Liver (tissue), 9 donors: ENCODE measurements around the gene NEK11. TPM values are rescaled to one million over a fixed set of nuclear protein-coding genes. Genes with fewer than 3 reads are reported as not detected.
A peak's percentile ranks its signal among the peaks of the same experiment; 100 is the strongest.

Experiments used
- DNase-seq: peaks from one replicate; pipeline ENCODE4 v3.0.0-alpha.2; 2017; ENCODE audit warnings: low spot score
- H3K27ac ChIP-seq, 2 donors: one replicate each; pipeline ENCODE4 v1.7.0; 2013; ENCODE audit warnings: inconsistent platforms in 2 of 2, low read length in 2 of 2, control low read depth in 1 of 2, low read depth in 1 of 2, mild to moderate bottlenecking in 1 of 2
- H3K27me3 ChIP-seq, 4 donors: one replicate each; pipeline versions ENCODE4 v1.6.1 to v1.7.0; 2013; ENCODE audit warnings: low read length in 3 of 4, inconsistent platforms in 1 of 4, mild to moderate bottlenecking in 1 of 4, moderate library complexity in 1 of 4; ENCODE audit not compliant: control insufficient read depth in 4 of 4, insufficient read depth in 4 of 4
- H3K36me3 ChIP-seq, 4 donors: one replicate each; pipeline versions ENCODE4 v1.6.1 to v1.7.0; 2013; ENCODE audit warnings: low read length in 3 of 4, mild to moderate bottlenecking in 3 of 4, low read depth in 1 of 4, moderate library complexity in 1 of 4; ENCODE audit not compliant: control insufficient read depth in 4 of 4, insufficient read depth in 3 of 4
- H3K4me1 ChIP-seq, 4 donors: one replicate each; pipeline versions ENCODE4 v1.6.1 to v1.7.0; 2013; ENCODE audit warnings: low read length in 3 of 4, mild to moderate bottlenecking in 3 of 4, moderate library complexity in 1 of 4; ENCODE audit not compliant: control insufficient read depth in 4 of 4, insufficient read depth in 4 of 4
- H3K4me3 ChIP-seq, 3 donors: one replicate each; pipeline versions ENCODE4 v1.6.1 to v1.7.0; 2013; ENCODE audit warnings: low read length in 3 of 3, control low read depth in 1 of 3, low read depth in 1 of 3, mild to moderate bottlenecking in 1 of 3
- H3K9ac ChIP-seq, 2 donors: one replicate each; pipeline ENCODE4 v1.7.0; 2013; ENCODE audit warnings: low read length in 2 of 2, mild to moderate bottlenecking in 2 of 2, moderate library complexity in 2 of 2, control low read depth in 1 of 2, low read depth in 1 of 2
- H3K9me3 ChIP-seq, 4 donors: one replicate each; pipeline versions ENCODE4 v1.6.1 to v1.7.0; 2013; ENCODE audit warnings: low read length in 3 of 4; ENCODE audit not compliant: control insufficient read depth in 4 of 4
- ATF3 ChIP-seq: IDR thresholded peaks from 2 replicates; pipeline ENCODE4 v1.6.1; 2016; ENCODE audit warnings: antibody characterized with exemption
- CTCF ChIP-seq: fragments of 150-350 bp; IDR thresholded peaks from 2 replicates; pipeline ENCODE4 v1.5.1; 2017; ENCODE audit warnings: improper control_type of control experiment, low read depth, low read length; ENCODE audit not compliant: missing input control
- EGR1 ChIP-seq, 2 donors: IDR thresholded peaks; 2 replicates each; pipeline ENCODE4 v1.6.1; 2016 to 2018; ENCODE audit warnings: antibody characterized with exemption in 2 of 2, low read depth in 2 of 2
- FOXA1 ChIP-seq: IDR thresholded peaks from 2 replicates; pipeline ENCODE4 v1.6.1; 2016; ENCODE audit warnings: antibody characterized with exemption
- FOXA2 ChIP-seq: IDR thresholded peaks from 2 replicates; pipeline ENCODE4 v1.6.1; 2016; ENCODE audit warnings: antibody characterized with exemption
- GABPA ChIP-seq, 2 donors: IDR thresholded peaks in 1 of 2; conservative IDR thresholded peaks in 1 of 2; 2 replicates each; pipeline ENCODE4 v1.6.1; 2016; ENCODE audit warnings: antibody characterized with exemption in 2 of 2, mild to moderate bottlenecking in 1 of 2, moderate library complexity in 1 of 2
- HNF4A ChIP-seq, 2 donors: conservative IDR thresholded peaks; 2 replicates each; pipeline ENCODE4 v1.6.1; 2016; ENCODE audit warnings: antibody characterized with exemption in 2 of 2, mild to moderate bottlenecking in 2 of 2
- HNF4G ChIP-seq: IDR thresholded peaks from 2 replicates; pipeline ENCODE4 v1.6.1; 2016; ENCODE audit warnings: antibody characterized with exemption
- JUND ChIP-seq, 2 donors: IDR thresholded peaks; 2 replicates each; pipeline ENCODE4 v1.6.1; 2016; ENCODE audit warnings: antibody characterized with exemption in 2 of 2
- MAX ChIP-seq: IDR thresholded peaks from 2 replicates; pipeline ENCODE4 v1.6.1; 2016; ENCODE audit warnings: antibody characterized with exemption
- NR2F2 ChIP-seq: IDR thresholded peaks from 2 replicates; pipeline ENCODE4 v1.6.1; 2016; ENCODE audit warnings: antibody characterized with exemption
- RAD21 ChIP-seq, 2 donors: IDR thresholded peaks; 2 replicates each; pipeline ENCODE4 v1.6.1; 2016; ENCODE audit warnings: antibody characterized with exemption in 2 of 2, mild to moderate bottlenecking in 2 of 2
- REST ChIP-seq: IDR thresholded peaks from 2 replicates; pipeline ENCODE4 v1.6.1; 2016; ENCODE audit warnings: antibody characterized with exemption, mild to moderate bottlenecking
- RXRA ChIP-seq, 2 donors: IDR thresholded peaks; 2 replicates each; pipeline ENCODE4 v1.6.1; 2017 to 2018; ENCODE audit warnings: antibody characterized with exemption in 2 of 2, mild to moderate bottlenecking in 1 of 2
- SP1 ChIP-seq: IDR thresholded peaks from 2 replicates; pipeline ENCODE4 v1.6.1; 2018; ENCODE audit warnings: antibody characterized with exemption, mild to moderate bottlenecking
- TAF1 ChIP-seq: conservative IDR thresholded peaks from 2 replicates; pipeline ENCODE4 v1.6.1; 2016; ENCODE audit warnings: antibody characterized with exemption, mild to moderate bottlenecking
- YY1 ChIP-seq: IDR thresholded peaks from 2 replicates; pipeline ENCODE4 v1.6.1; 2016; ENCODE audit warnings: antibody characterized with exemption, mild to moderate bottlenecking
- ZBTB33 ChIP-seq: IDR thresholded peaks from 2 replicates; pipeline ENCODE4 v1.6.1; 2016; ENCODE audit warnings: antibody characterized with exemption
- WGBS: extraction: QIAGEN DNeasy Blood & Tissue Kit; methylation state at CpG from one replicate; pipeline ENCODE4 v1.1.7; 2013; 5-methylcytosine and 5-hydroxymethylcytosine counted together
- polyA plus RNA-seq, 2 donors: library from polyadenylated mRNA; stranded (reverse) in 1 of 2; unstranded in 1 of 2; fragments of 200-250 nt in 1 of 2; fragments of >200 nt in 1 of 2; fragmentation: Nextera tagmentation in 1 of 2; extraction: Ambion mirVana in 1 of 2; gene quantifications; one replicate each; pipeline versions ENCODE4 v1.2.1 to v1.2.3, GENCODE V29; 2013 to 2015
- total RNA-seq, 2 donors: library from RNA; depleted of rRNA; stranded (reverse); fragments of >200 nt; gene quantifications; one replicate each; pipeline ENCODE4 v1.2.3, GENCODE V29; 2014
- donor health status: healthy.
- donor health status: healthy.
- donor health status: healthy.
- donor health status: healthy.
- donor health status: healthy.

Gene NEK11
- total and polyA plus RNA-seq, 4 donors: 0.35 to 0.92 (median 0.69) TPM

GRCh38 chr3:131381445-131382291, 355.0 kb downstream of the NEK11 start, which contains the start of gene NUDT16 (continued):
- TF ChIP-seq GABPA (IDR thresholded peaks at IDR 0.05 in 1 of 2, conservative IDR thresholded peaks at IDR 0.05 in 1 of 2) (peak in 1 of 2 donors; percentile 64), FOXA1 (no peak)

- no peaks in the 10 kb centered on the region for H3K9me3 ChIP-seq
- peak overlapping the region in 1 of 2 donors; percentile 38 for H3K27ac ChIP-seq
- peaks cover 0 to 8% (median 2%) of the 10 kb centered on the region in 4 donors for H3K36me3 ChIP-seq
- WGBS: 30% methylated on average over 6 of the region's 6 CpGs
- H3K4me1 ChIP-seq: peaks cover 14 to 38% (median 23%) of the 10 kb centered on the region in 4 donors
- H3K4me3 ChIP-seq: no peak overlapping the region
- H3K27me3 ChIP-seq: no peaks in the 10 kb centered on the region
- H3K9ac ChIP-seq: no peak overlapping the region
- no peak for DNase-seq
- peak; percentile 14 for TF ChIP-seq YY1
- TF ChIP-seq RXRA (IDR thresholded peaks at IDR 0.05): peak; percentile 18 to 40
- no peak for TF ChIP-seq FOXA2
- no peak for TF ChIP-seq CTCF
- no peak for TF ChIP-seq ZBTB33
- TF ChIP-seq EGR1 (IDR thresholded peaks at IDR 0.05; ENCODE audit: low read depth in 2 of 2): no peak
- TF ChIP-seq NR2F2: peak; percentile 98
- TF ChIP-seq JUND (IDR thresholded peaks at IDR 0.05): peak; percentile 48 to 55
- TF ChIP-seq HNF4G: peak; percentile 38
- TF ChIP-seq GABPA (IDR thresholded peaks at IDR 0.05 in 1 of 2, conservative IDR thresholded peaks at IDR 0.05 in 1 of 2): peak; percentile 29 to 47
- peak; percentile 19 to 43 for TF ChIP-seq RAD21 (IDR thresholded peaks at IDR 0.05)
- TF ChIP-seq FOXA1: no peak
- peak; percentile 71 for TF ChIP-seq SP1
- no peak for TF ChIP-seq REST
- TF ChIP-seq TAF1: no peak
- peak; percentile 63 for TF ChIP-seq MAX
- peak; percentile 33 to 49 for TF ChIP-seq HNF4A (conservative IDR thresholded peaks at IDR 0.05)
- TF ChIP-seq ATF3: no peak
These were observed 359.9 kb downstream of the NEK11 start for GRCh38 chr3:131386429-131387165.
